Progenitor cell of endocrine pancreas (in vitro differentiated cells): ENCODE data around the gene ZNF100. TPM values are rescaled to one million over a fixed set of nuclear protein-coding genes. Genes with fewer than 3 reads are reported as not detected.
"Not testable (repeated sequence)": the region's sequence is repeated elsewhere in the genome, so short reads cannot be mapped to it uniquely, and the experiment has no call there.

Experiments used
- DNase-seq: peaks from one replicate; pipeline ENCODE4 v3.0.0; 2021; ENCODE audit warnings: low spot score; ENCODE audit not compliant: unreplicated experiment
- H3K27ac Mint-ChIP-seq: 2 replicates; pipeline ENCODE4 v1.8.0; 2021; ENCODE audit warnings: mild to moderate bottlenecking, moderate library complexity, mixed read lengths
- H3K27me3 Mint-ChIP-seq: 2 replicates; pipeline ENCODE4 v1.8.0; 2021; ENCODE audit warnings: mixed read lengths
- H3K36me3 Mint-ChIP-seq: 2 replicates; pipeline ENCODE4 v1.8.0; 2022; ENCODE audit warnings: mixed read lengths; ENCODE audit not compliant: insufficient read depth
- H3K4me1 Mint-ChIP-seq: 2 replicates; pipeline ENCODE4 v1.8.0; 2021; ENCODE audit warnings: low read depth, mixed read lengths
- H3K4me3 Mint-ChIP-seq: 2 replicates; pipeline ENCODE4 v1.8.0; 2021; ENCODE audit warnings: low read depth, mild to moderate bottlenecking, moderate library complexity, mixed read lengths
- H3K9me3 Mint-ChIP-seq: 2 replicates; pipeline ENCODE4 v1.8.0; 2021; ENCODE audit warnings: low read depth, mixed read lengths
- CTCF ChIP-seq: fragments of 200-600 bp; sonication (generic); IDR thresholded peaks from one replicate; pipeline ENCODE4 v1.5.0; 2021; ENCODE audit warnings: antibody characterized with exemption, mild to moderate bottlenecking; ENCODE audit not compliant: unreplicated experiment
- total RNA-seq: library from RNA; stranded (reverse); gene quantifications from 2 replicates; pipeline ENCODE4 v1.2.1, GENCODE V29; 2021

Gene ZNF100
- total RNA-seq, 1 donor from 2014 or later = 34.7 TPM

- TF ChIP-seq CTCF = no peak
- H3K27ac Mint-ChIP-seq = no peak overlapping the region
- no peaks in the 10 kb centered on the region for H3K27me3 Mint-ChIP-seq
- DNase-seq = no peak
- H3K4me3 Mint-ChIP-seq = no peak overlapping the region
- no peaks in the 10 kb centered on the region for H3K36me3 Mint-ChIP-seq
- peaks cover 1% of the 10 kb centered on the region for H3K4me1 Mint-ChIP-seq
- peaks cover 23% of the 10 kb centered on the region for H3K9me3 Mint-ChIP-seq
Measured at GRCh38 chr19:21680671-21681070, 86.7 kb downstream of the ZNF100 start.

GRCh38 chr19:21680026-21680425 lies 87.4 kb downstream of the ZNF100 start:
- Mint-ChIP-seq H3K27me3 (no peaks in the 10 kb centered on the region), H3K36me3 (no peaks in the 10 kb centered on the region), H3K4me3 (no peak overlapping the region), H3K27ac (no peak overlapping the region), H3K4me1 (peaks cover 1% of the 10 kb centered on the region), H3K9me3 (peaks cover 23% of the 10 kb centered on the region)
- no peak for TF ChIP-seq CTCF
- no peak for DNase-seq

- no peak for DNase-seq
- no peak overlapping the region for H3K27ac Mint-ChIP-seq
- peaks cover 23% of the 10 kb centered on the region for H3K9me3 Mint-ChIP-seq
- no peak overlapping the region for H3K4me3 Mint-ChIP-seq
- H3K4me1 Mint-ChIP-seq = peaks cover 1% of the 10 kb centered on the region
- no peak for TF ChIP-seq CTCF
- H3K36me3 Mint-ChIP-seq = no peaks in the 10 kb centered on the region
- H3K27me3 Mint-ChIP-seq = no peaks in the 10 kb centered on the region
Measured at GRCh38 chr19:21677696-21678418, 89.5 kb downstream of the ZNF100 start.

DNA sequence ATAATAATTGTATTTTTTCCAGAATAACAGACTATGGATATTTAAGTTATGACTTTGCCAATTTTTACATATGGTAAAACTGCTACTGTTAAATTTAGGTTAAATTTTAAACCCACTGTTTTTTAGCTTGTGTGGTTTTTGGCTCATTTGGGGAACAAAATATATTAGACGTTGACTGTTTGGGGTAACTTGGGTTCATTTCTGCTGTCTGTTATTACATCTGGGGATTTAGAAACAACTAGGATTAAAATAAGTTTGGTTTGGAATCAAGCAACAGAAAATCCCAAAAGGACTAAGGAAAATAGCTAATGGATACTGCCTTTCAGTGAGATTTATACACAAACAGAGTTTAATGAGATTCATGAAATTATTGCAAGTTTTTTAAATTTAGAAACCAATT lies 92.9 kb downstream of the ZNF100 start:
- Mint-ChIP-seq H3K9me3 (peaks cover 23% of the 10 kb centered on the region), H3K27me3 (no peaks in the 10 kb centered on the region), H3K4me3 (no peak overlapping the region), H3K36me3 (no peaks in the 10 kb centered on the region), H3K27ac (no peak overlapping the region), H3K4me1 (peaks cover 1% of the 10 kb centered on the region)
- TF ChIP-seq CTCF = no peak
- no peak for DNase-seq

DNA sequence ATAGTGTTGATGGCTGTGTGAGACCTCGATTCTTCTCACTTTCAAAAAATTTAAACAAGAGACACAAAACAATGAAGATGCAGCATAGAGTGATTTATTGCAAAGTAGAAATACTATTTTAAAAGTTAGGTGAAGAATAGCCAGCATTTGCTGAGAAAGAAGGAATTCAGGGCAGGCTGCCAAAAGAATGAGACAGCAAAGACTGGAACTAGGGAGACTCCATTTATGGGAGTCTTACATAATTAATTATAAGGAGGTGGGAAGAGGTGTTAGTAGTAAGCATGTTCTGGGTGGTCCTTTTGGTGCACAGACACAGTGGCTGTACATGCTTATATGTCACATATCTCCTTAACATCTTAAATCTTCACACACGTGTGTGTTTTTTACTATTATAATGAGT lies 93.9 kb downstream of the ZNF100 start:
- peaks cover 16% of the 10 kb centered on the region for H3K9me3 Mint-ChIP-seq
- not testable (repeated sequence) for H3K4me1 Mint-ChIP-seq, H3K36me3 Mint-ChIP-seq, H3K4me3 Mint-ChIP-seq, H3K27me3 Mint-ChIP-seq, H3K27ac Mint-ChIP-seq, DNase-seq

Other genes starting within 250 kb of the ZNF100 start
- 77.2 and 84.2 TPM in 2 replicates for gene ZNF43, start 68.6 kb upstream of the ZNF100 start, total RNA-seq
- gene ZNF208, start 243.4 kb upstream of the ZNF100 start, total RNA-seq = not detected in 2 replicates